Skeletal muscle tissue (tissue), 4 donors: Measurements from ENCODE around the gene SLC37A1. TPM values are rescaled to one million over a fixed set of nuclear protein-coding genes. Genes with fewer than 3 reads are reported as not detected.

ENCODE experiments used
- H3K27ac ChIP-seq: one replicate; pipeline ENCODE4 v1.7.0; 2013; ENCODE audit warnings: mild to moderate bottlenecking, low read depth, low read length, inconsistent platforms
- H3K27me3 ChIP-seq, 3 donors: one replicate each; pipeline ENCODE4 v1.7.0; 2013; ENCODE audit warnings: low read length in 3 of 3; ENCODE audit not compliant: control insufficient read depth in 3 of 3, insufficient read depth in 3 of 3
- H3K36me3 ChIP-seq, 3 donors: one replicate each; pipeline ENCODE4 v1.7.0; 2013; ENCODE audit warnings: low read length in 3 of 3; ENCODE audit not compliant: control insufficient read depth in 3 of 3, insufficient read depth in 3 of 3
- H3K4me1 ChIP-seq, 3 donors: one replicate each; pipeline ENCODE4 v1.7.0; 2013; ENCODE audit warnings: low read length in 3 of 3, mild to moderate bottlenecking in 3 of 3; ENCODE audit not compliant: control insufficient read depth in 3 of 3, insufficient read depth in 3 of 3
- H3K4me3 ChIP-seq, 3 donors: one replicate each; pipeline ENCODE4 v1.7.0; 2013; ENCODE audit warnings: low read length in 3 of 3
- H3K9ac ChIP-seq, 3 donors: one replicate each; pipeline ENCODE4 v1.7.0; 2013; ENCODE audit warnings: low read length in 3 of 3, mild to moderate bottlenecking in 3 of 3, moderate library complexity in 2 of 3, low read depth in 1 of 3
- H3K9me3 ChIP-seq, 3 donors: one replicate each; pipeline ENCODE4 v1.7.0; 2013; ENCODE audit warnings: low read length in 3 of 3; ENCODE audit not compliant: control insufficient read depth in 3 of 3
- total RNA-seq: library from RNA; depleted of rRNA; stranded (reverse); fragments of >200 nt; gene quantifications from one replicate; pipeline ENCODE4 v1.2.3, GENCODE V29; 2014
- donor health status: Osteomylitis.

SLC37A1 gene
- total RNA-seq, 1 donor from 2014 or later: 2.1 TPM

GRCh38 chr21:42546433-42546832 lies 32.8 kb downstream of the SLC37A1 start:
- H3K9ac ChIP-seq: no peak overlapping the region
- peaks cover 40 to 52% (median 43%) of the 10 kb centered on the region in 3 donors for H3K36me3 ChIP-seq
- H3K4me3 ChIP-seq: no peak overlapping the region
- H3K27me3 ChIP-seq: no peaks in the 10 kb centered on the region
- H3K9me3 ChIP-seq: no peaks in the 10 kb centered on the region
- no peaks in the 10 kb centered on the region for H3K4me1 ChIP-seq
- H3K27ac ChIP-seq: no peak overlapping the region

GRCh38 chr21:42547001-42547905 lies 33.6 kb downstream of the SLC37A1 start:
- Histone ChIP-seq H3K36me3 (peaks cover 40 to 51% (median 43%) of the 10 kb centered on the region in 3 donors), H3K4me3 (no peak overlapping the region), H3K9me3 (no peaks in the 10 kb centered on the region), H3K9ac (no peak overlapping the region), H3K27ac (no peak overlapping the region), H3K27me3 (no peaks in the 10 kb centered on the region), H3K4me1 (no peaks in the 10 kb centered on the region)

GRCh38 chr21:42547906-42548365 lies 34.3 kb downstream of the SLC37A1 start:
- no peaks in the 10 kb centered on the region for H3K4me1 ChIP-seq
- no peaks in the 10 kb centered on the region for H3K9me3 ChIP-seq
- no peak overlapping the region for H3K9ac ChIP-seq
- H3K27me3 ChIP-seq: no peaks in the 10 kb centered on the region
- H3K36me3 ChIP-seq: peaks cover 38 to 49% (median 42%) of the 10 kb centered on the region in 3 donors
- H3K4me3 ChIP-seq: no peak overlapping the region
- H3K27ac ChIP-seq: no peak overlapping the region

GRCh38 chr21:42548687-42549406 lies 35.2 kb downstream of the SLC37A1 start:
- peaks cover 0 to 2% (median 0%) of the 10 kb centered on the region in 3 donors for H3K4me1 ChIP-seq
- H3K4me3 ChIP-seq: no peak overlapping the region
- peaks cover 30 to 42% (median 33%) of the 10 kb centered on the region in 3 donors for H3K36me3 ChIP-seq
- H3K9me3 ChIP-seq: no peaks in the 10 kb centered on the region
- H3K9ac ChIP-seq: no peak overlapping the region
- no peak overlapping the region for H3K27ac ChIP-seq
- no peaks in the 10 kb centered on the region for H3K27me3 ChIP-seq

- H3K9ac ChIP-seq: no peak overlapping the region
- H3K4me1 ChIP-seq: peaks cover 0 to 11% (median 6%) of the 10 kb centered on the region in 3 donors
- H3K9me3 ChIP-seq: no peaks in the 10 kb centered on the region
- H3K36me3 ChIP-seq: peaks cover 21 to 32% (median 30%) of the 10 kb centered on the region in 3 donors
- H3K27ac ChIP-seq: no peak overlapping the region
- H3K27me3 ChIP-seq: no peaks in the 10 kb centered on the region
- no peak overlapping the region for H3K4me3 ChIP-seq
Measured at GRCh38 chr21:42550817-42551216, 37.2 kb downstream of the SLC37A1 start.

GRCh38 chr21:42552407-42553336 lies 39.0 kb downstream of the SLC37A1 start:
- H3K36me3 ChIP-seq: peaks cover 10 to 25% (median 22%) of the 10 kb centered on the region in 3 donors
- no peak overlapping the region for H3K9ac ChIP-seq
- H3K4me1 ChIP-seq: peaks cover 0 to 11% (median 6%) of the 10 kb centered on the region in 3 donors
- no peak overlapping the region for H3K4me3 ChIP-seq
- H3K27me3 ChIP-seq: no peaks in the 10 kb centered on the region
- H3K27ac ChIP-seq: no peak overlapping the region
- no peaks in the 10 kb centered on the region for H3K9me3 ChIP-seq

GRCh38 chr21:42553435-42553834 lies 39.8 kb downstream of the SLC37A1 start:
- no peaks in the 10 kb centered on the region for H3K27me3 ChIP-seq
- H3K9ac ChIP-seq: no peak overlapping the region
- no peak overlapping the region for H3K4me3 ChIP-seq
- no peak overlapping the region for H3K27ac ChIP-seq
- peaks cover 8 to 18% (median 18%) of the 10 kb centered on the region in 3 donors for H3K36me3 ChIP-seq
- peaks cover 0 to 11% (median 6%) of the 10 kb centered on the region in 3 donors for H3K4me1 ChIP-seq
- no peaks in the 10 kb centered on the region for H3K9me3 ChIP-seq

- Histone ChIP-seq H3K27me3 (no peaks in the 10 kb centered on the region), H3K4me1 (peaks cover 0 to 11% (median 6%) of the 10 kb centered on the region in 3 donors), H3K4me3 (no peak overlapping the region), H3K9ac (peak overlapping the region in 1 of 3 donors; percentile 45), H3K9me3 (no peaks in the 10 kb centered on the region), H3K36me3 (peaks cover 12 to 22% (median 18%) of the 10 kb centered on the region in 3 donors), H3K27ac (no peak overlapping the region)
Measured at GRCh38 chr21:42554251-42554961, 40.8 kb downstream of the SLC37A1 start.
